NCI-H2081 (cell line): Measurements from ENCODE around the gene ILDR1.
"Not testable (repeated sequence)": the region's sequence is repeated elsewhere in the genome, so short reads cannot be mapped to it uniquely, and the experiment has no call there.

Source experiments
- DNase-seq, 2 experiments: peaks; one replicate each; lab custom pipeline; 2025; lab: John Stamatoyannopoulos, UW

The ILDR1 gene

GRCh38 chr3:121943431-121943830 lies 78.6 kb downstream of the ILDR1 start:
- no peak for DNase-seq

- no peak for DNase-seq
These were observed 79.8 kb downstream of the ILDR1 start for GRCh38 chr3:121942116-121942786.

- no peak for DNase-seq
These were observed 80.5 kb downstream of the ILDR1 start for GRCh38 chr3:121941592-121941991.

- not testable (repeated sequence) for DNase-seq
These were observed 83.7 kb downstream of the ILDR1 start for GRCh38 chr3:121938141-121938855.
